Muscle of arm (tissue), 12 donors: ENCODE data around the gene DPP6. TPM values are rescaled to one million over a fixed set of nuclear protein-coding genes. Genes with fewer than 3 reads are reported as not detected.

Experiments used
- DNase-seq: peaks from one replicate; pipeline ENCODE4 v3.0.0-alpha.2; 2013
- polyA plus RNA-seq, 12 donors: library from polyadenylated mRNA; unstranded; fragments of 120-200 nt; gene quantifications; one replicate each; pipeline ENCODE4 v1.2.1, GENCODE V29; 2013; ENCODE audit not compliant: insufficient read length in 12 of 12

The DPP6 gene
- polyA plus RNA-seq, 12 donors: 3.1 to 7.7 (median 5.7) TPM; not detected in 1

DNA sequence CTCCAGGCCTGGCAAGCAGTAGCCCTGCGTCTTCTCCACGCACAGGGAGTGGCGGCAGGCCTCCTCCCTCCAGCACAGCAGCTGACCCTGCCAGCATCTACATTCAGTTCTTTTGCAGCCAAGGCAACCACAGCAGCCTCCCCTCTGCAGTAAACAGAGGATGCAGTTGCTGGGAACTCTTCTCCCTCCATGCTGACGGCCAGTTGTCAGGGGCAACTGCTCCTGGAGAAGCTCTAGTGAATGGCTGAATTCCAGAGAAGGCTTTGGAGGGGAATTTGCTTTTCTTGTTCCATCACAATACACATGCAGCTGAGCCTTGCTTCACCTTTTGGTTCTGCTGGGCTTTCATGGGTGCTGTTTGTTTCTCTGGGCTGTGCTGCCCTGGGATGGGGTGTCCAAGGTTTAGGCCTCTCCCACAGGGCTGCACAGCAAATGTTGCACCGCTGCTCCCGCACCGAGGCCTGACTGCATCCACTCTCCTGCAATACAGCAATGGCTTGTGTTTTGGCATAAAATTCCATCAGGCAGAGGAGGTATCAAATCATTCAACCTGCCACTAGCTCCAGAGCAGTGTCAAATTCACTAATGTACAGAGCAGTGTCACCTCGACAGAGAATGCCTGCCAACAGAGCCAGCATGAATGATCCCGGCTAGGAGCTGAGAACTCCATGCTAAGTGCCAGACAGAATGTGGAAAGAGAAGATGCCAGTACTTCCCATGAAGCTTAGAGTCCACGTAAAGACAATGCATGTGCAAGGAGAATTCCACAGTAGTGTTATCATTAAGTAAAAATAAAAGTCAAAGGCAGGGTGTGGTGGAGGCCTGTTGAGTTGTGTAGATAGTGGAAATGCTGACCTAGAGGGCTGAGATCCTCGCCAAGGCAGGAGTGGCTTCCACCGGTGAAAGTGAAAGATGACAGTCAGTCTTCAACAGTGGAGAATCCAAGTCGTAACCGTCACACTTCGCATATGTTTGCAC, 399.6 kb downstream of the DPP6 start:
- DNase-seq: peak; percentile 59

DNA sequence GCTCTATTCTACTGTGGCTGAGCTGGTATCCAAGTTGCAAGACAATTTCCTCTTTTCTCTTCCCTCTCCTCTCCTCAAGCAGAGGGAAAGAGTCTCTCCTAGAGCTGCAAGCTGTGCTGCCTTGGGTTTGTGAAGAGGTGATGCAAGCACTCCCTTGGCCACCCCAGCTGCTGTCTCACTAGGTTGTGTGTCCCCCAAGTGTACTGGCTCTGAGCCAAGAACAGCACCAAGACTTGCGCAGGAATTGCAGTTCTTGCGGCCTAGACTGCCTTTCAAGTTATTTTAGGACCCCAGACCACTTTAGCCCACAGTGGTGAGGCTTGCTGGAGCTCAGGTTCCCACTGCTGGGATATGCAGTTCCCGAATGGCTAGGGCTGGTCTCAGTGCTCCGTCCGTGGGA, 411.6 kb downstream of the DPP6 start:
- no peak for DNase-seq

DNA sequence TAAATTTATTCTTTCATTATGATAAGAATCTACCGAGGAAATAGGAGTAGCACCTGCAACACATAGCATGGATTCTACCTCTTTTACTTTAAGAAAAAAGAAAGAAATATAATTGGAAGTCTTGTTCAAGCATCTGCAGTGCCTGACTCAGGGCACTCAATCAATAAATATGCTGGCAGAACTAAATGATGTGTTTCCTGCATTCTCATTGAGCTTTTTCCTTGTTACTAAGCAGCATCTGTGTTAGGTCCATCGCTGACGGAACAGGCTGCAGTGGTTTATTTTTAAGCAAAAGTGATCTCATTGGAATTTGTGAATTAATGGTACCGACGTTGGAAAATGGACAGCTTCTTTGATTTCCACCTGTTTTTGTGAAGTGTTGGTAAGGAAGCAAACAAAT, 417.5 kb downstream of the DPP6 start:
- DNase-seq: no peak

DNA sequence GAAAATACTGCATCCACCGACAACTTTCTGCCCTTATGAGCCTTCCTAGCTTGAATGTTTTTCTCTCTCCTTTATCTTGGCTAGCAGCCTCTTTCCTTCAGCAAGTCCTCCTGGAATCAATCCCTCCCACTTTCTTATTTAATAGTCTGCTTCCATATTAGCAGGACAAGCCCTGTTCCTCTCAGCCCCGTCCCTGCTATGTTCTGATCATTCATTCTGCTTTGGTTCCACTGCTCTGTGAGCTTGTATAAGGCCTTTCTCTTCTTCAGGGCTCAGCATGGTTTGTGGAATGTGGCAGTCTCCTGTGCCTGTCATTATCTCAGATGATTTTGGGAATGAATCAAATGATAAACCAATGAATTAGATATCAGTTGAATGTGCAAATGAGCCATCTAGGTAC, 420.1 kb downstream of the DPP6 start:
- DNase-seq: no peak

DNA sequence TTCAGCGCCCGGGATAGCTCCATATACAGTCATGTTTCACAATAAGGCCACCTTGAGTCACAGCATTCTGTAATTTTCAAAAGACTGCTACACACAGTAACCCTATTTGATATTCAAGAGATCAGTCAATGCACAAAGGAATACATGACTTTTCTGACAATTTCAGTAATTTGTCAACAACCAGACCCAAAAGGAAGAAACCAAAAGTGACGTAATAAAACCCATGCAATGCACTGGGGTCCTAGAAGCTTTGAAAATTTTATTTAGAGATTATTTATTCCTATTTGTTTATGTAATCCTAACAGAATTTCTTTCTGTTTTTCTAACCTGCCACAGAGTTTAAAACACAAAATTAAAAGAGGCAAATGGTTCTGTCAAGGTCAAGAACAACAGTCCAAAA, 421.2 kb downstream of the DPP6 start:
- no peak for DNase-seq

DNA sequence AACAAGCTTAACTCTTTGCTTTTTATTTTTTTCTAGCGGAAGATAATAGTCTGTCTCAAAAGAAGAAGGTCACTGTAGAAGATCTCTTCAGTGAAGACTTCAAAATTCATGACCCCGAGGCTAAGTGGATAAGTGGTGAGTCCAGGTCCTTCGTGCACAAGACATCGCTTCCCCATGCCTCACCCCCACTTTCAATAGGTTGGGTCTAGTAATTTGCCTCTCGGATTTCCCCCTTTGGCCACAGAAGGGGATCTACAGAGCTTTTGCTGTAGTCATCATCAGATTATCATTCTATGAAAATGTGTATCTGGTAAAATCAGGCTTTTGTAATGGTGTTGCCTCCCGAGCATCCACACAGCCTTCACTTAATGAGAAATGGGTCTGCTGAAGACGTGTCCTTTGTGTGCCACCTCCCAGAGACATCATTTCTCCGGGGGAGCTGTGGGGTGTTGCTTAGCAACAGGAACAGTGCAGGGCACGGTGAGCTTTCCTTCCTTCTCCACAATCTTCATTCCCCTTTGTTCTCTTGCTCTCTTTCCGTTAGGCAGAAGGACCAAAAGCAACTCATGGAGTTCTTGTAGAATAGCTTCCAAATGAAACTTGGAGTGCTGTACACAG, 422.8 kb downstream of the DPP6 start:
- DNase-seq: no peak

DNA sequence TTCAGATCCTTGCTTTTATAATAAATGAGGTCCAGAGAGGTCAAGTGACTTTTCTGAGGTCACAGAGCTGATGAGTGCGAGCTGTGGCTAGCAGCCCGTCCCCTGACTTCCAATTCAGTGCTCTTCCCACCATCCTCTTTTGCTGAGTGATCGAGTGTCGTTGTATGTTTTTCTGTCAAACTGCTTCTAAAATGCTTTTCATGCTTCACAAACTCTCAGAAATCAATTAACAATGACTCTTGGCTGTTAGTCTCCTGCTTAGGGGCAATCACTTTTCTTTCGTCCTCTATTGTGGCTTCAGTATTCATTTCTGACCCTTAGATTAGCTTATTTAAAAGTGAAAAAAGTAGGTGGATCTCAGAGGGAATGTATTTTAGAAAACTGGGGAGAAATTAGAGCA, 423.7 kb downstream of the DPP6 start:
- no peak for DNase-seq

DNA sequence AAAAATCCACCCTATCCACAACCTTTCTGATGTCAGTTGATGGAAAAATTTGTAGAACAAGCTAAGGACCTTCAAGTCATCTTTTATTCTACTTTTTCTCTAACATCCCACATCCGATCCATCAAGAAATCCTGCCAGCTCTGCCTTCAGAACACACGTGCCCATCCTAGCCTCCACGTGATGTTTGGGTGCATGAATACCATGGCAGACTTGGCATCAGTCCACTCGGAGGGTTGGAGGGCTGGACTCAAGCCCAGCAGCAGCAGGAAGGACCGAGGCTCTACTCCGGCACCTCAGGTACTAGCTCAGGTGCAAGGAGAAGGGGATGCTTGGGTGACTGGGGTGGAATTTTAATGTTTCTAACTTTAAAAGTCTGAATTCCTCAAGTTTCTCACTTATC, 428.6 kb downstream of the DPP6 start:
- no peak for DNase-seq

DNA sequence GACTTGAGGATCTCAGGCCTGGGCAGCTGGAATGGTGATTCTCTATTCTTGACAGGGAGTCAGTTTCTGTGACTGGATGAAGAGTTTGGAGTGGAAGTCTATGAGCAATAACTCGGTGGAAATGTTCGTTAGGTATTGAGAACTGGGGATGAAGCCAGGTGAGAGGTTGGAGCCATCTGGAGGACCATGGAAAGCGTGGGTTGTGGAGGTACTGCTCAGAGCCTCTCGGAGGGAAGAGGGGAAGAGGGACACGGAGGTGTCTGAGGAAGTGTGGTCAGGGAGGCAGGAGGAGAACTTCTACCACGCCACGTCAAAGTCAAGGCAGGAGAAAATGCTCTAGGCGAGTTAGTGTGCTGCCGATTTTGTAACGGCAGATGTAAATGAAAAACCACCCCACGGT, 430.7 kb downstream of the DPP6 start:
- no peak for DNase-seq

DNA sequence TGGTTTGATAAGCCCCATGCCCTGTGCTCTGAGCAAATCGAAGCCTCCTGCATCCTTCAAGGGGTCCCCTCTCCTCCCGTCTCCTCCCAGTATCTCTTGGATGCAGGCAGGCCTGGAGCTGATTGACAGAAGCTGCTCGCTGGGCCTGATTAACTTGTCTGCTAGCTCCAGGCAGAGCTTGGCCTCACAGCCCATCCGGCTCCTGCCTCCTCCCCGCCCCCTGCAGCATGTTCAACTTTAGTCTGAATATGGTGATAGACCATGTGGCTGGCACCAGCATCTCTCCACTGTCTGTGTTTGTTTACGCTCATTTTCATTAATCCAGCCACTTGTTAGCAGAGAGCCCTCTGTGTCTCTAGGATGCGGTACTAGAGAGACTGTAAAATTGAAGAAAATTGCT, 432.2 kb downstream of the DPP6 start:
- no peak for DNase-seq

DNA sequence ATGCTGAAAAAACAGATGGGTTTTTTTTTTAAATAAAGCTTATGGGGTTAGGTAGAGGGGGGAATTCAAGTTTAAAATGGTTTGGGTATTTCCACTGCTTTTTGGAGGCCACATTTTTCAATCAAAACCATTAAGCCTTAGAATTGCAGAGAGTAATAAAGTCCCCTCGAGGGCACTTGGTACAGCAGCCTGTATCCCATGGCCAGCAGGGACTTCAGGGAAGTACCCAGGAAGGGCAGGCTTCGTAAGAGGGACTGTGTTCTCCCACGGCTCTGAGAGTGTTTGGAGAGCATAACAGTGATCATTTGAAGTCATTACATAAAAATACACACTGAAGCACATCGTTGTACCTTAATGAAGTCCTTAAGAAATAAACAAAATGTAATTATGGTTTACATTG, 432.7 kb downstream of the DPP6 start:
- DNase-seq: no peak

DNA sequence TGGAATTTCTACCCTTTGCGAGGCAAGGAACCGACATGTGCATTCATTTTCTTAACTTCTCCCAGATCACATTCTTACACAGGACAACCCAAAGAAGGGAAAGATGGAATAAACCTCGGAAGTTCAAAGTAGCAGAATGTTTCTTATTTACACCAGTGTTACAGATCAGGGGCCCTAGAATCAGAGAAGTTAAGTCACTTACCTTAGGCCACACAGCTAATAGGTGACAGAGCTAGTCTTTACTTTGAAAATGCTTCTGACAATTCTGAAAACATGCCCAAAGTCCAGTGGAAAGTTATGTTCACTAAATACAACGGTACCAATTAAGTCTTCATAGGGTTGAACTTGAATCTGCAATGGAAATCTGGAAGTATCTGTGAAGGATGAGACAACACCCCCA, 437.7 kb downstream of the DPP6 start:
- DNase-seq: no peak

DNA sequence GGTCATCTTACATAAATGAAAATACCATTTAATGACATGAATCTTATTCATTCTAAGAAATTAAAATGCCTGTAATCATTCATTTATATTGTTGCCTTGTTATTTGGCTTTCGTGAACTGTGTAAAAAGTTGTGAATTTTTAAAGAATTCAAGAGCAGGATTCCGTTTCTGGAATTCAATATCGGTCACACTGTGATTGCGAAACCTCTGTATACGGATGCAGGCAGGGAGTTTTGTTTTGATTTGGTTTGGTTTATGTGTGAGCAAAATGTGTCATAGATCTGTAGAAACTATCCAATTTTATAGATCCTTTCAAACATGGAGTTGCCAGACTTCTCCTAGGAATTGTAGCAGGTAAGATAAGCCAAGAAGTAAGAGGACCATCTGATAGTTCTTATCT, 441.4 kb downstream of the DPP6 start:
- no peak for DNase-seq

DNA sequence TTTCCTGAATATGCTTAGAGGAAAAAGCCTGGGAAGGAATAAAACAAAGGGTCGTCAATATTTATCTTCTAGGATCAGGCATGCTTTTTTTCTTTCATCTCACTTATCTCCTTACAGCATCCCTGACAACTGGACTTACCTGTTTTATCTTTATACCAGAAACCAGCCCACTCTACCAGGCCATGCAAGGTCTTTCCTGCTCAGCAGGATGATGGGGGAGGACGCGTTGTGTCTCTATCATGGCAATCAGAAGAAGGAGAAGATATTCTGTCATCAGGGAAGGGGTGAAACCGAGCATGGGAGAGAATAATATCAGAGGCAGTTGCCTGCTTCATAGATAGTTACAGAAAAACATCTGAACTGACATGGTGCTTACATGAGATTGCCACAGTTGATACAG, 445.6 kb downstream of the DPP6 start:
- no peak for DNase-seq

DNA sequence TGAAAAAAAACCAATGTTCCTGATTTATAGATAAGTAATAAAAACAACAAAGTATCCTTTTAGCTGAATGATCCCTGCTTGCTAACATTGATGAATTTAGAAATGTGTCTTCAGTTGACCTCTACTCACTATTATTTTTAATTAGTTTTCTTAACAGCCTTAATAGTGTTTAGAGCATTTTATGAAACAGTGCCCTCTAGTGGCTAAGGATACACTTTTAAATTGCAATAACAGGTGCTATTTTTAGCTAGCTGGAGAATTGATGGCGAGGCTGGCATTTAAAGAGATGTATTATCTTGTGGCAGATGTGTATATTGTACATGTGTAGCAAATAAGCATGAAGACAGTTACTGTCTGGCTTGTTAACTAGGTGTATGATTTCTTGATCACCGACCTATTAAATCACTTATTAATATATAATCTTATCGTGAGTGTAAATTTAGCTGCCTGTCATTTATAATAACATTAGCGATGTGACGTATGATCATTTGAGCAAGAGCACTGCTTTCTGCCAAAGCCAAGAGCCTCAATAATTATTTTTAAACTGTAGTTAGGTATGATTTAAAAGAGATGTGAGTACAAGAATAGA, 451.9 kb downstream of the DPP6 start:
- peak; percentile 34 for DNase-seq

DNA sequence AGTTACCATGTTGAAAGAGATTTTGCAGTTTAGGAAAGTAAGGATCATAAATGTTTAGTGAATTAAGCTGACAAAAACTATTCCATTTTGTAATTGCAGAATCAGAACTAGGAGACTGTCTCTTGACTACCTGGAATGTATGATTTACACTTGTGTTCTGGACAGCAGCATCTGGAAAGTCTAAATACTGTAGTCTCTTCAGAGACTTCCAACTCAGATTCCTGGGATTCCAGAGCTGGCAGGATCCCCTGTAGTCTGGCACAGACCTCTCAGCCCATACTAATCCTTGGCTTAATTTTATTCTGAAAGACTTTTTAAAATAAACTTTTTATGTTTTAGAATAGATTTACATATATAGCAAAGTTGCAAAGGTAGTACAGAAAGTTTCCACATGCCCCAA, 452.7 kb downstream of the DPP6 start:
- peak; percentile 35 for DNase-seq

DNA sequence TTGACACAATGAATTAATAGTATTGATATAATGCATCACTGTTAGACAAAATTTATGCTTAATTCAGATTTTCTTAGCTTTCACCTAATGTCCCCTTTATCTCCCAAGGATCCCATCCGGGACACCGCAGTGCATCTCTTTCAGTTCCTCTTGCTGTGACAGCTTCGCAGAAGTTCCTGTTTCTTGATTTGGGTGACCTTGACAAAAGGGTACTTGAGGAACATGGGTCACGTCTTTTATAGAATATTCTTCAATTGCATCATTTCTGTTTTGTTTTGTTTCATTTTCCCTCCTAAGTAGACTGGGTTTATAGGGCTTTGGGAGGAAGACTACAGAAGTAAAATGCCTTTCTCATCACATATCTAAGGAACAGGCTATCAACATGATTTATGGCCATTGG, 453.2 kb downstream of the DPP6 start:
- DNase-seq: no peak

DNA sequence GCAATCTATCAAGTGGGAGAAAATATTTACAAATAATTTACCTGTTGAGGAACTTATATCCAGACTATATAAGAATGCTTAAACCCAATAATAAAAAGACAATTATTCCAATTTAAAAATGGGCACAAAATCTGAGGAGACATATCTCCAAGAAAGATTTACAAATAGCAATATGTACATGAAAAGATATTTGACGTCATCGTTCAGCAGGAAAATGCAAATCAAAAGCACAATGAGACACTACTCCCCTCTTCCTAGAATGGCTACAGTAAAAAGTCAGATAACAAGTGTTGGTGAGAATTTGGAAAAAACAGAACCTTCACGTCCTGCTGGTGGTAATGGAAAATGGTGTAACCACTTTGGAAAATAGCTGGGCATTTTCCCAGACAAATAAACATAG, 457.0 kb downstream of the DPP6 start:
- DNase-seq: no peak

DNA sequence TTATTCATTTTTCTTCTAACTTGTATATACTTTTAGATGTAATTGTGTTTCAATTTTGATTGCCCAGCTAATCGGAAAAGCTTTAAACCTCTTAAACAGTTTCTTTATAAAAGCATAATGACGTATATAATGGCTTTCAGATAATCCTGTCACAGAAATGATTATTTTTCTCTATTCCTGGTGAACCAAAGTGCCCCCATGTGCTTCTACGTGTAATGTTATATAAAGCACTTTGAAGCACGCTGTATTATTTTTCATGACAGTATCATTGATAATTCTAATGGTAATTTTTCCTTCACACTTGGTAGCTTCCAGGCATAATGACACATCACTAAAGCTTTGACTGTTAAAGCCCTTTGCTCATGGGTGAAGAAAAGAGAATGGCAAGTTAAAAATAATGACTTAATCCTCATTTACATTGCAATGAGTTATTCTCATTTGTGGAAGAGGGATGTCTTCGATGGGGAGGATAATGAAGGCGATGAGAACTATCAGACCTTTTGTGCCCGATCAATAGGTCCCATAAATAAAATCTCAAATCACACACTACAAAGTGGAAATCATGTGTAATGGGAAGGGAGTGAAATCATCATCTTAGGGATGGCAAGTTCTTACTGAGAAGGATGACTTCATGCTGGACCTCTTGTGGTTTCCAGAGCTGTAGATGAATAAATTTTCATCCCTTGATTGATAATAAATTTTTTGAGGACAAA, 460.1 kb downstream of the DPP6 start:
- no peak for DNase-seq

DNA sequence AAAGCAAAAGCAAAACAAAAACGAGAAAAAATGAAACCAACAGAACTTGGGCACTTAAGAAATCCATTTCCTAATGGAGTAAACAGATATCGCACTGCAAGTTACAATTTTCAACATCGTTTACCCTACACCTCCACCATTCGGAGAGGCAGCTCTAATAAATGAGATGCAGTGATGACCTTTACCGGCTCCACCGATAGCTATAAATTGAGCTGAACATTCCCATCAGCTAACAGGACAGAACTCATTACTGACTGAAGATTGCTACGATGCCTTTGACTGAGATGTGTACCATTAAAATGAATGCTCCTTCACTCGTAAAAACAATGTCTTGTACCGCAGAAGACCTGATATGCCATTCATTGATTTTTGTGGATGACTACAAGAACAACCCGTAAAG, 465.6 kb downstream of the DPP6 start:
- no peak for DNase-seq

DNA sequence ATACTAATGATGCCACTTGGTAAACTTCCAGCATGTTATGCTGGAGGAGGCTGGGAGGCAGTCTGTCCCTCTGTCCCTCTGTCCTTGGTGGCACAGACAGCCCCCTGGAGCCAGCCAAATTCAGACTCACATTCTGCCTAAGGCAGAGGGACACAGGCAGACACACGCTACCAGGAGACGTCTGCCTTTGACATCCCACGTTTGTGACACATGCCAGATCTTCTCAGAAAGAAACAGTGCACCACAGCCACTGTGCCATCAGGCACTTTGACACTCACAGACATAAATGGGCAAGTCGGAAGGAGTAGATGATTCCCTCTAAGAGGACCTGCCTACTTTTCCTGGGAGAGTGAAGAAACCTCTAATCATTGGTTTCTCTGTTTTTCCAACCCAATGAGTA, 467.0 kb downstream of the DPP6 start:
- no peak for DNase-seq

DNA sequence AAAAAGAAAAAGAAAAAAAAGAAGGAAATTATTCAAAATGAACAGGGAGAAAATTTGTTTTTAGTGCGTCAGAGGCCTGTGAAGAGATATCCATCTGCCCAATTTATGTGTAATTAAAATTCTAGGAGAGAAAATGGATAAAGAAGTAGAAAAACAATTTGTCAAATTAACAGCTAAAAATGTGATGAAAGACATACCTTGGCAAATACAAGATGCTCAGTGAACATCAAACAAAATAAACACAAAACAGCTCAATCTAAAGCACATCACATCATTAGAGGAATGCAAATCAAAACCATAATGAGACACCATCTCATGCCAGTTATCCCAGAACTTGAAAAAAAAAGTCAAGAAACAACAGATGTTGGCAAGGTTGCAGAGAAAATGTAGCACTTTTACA, 477.9 kb downstream of the DPP6 start:
- no peak for DNase-seq
